GM23248 (cell line): ENCODE data around the gene SUFU.

Experiments
- EZH2 ChIP-seq: fragments of 200-600 bp; sonication (generic); IDR thresholded peaks from 2 replicates; pipeline ENCODE4 v1.6.1; 2018; ENCODE audit warnings: antibody characterized with exemption, mild to moderate bottlenecking; ENCODE audit not compliant: insufficient read depth, poor library complexity, severe bottlenecking
- EZH2phosphoT487 ChIP-seq: fragments of 200-600 bp; sonication (generic); IDR thresholded peaks from 2 replicates; pipeline ENCODE4 v1.6.1; 2018; ENCODE audit warnings: antibody characterized with exemption, moderate library complexity, mild to moderate bottlenecking, low read depth; ENCODE audit not compliant: insufficient read depth

- TF ChIP-seq EZH2, result no peak
- no peak for TF ChIP-seq EZH2phosphoT487
Observed at GRCh38 chr10:102631525-102632393, 128.0 kb downstream of the SUFU start.
